Ascending aorta (tissue), 2 donors: ENCODE measurements around the gene KCNE3. TPM values are rescaled to one million over a fixed set of nuclear protein-coding genes. Genes with fewer than 3 reads are reported as not detected.

ENCODE experiments used
- DNase-seq, 2 donors: peaks; one replicate each; pipeline ENCODE4 v3.0.0-alpha.2; 2019; ENCODE audit warnings: low spot score in 2 of 2
- H3K27ac ChIP-seq, 2 donors: fragments of 200-600 bp; sonication (generic); one replicate each; pipeline ENCODE4 v1.5.1; 2016 to 2017; ENCODE audit warnings: mild to moderate bottlenecking in 1 of 2
- H3K27me3 ChIP-seq: fragments of 200-600 bp; sonication (generic); one replicate; pipeline ENCODE4 v1.5.1; 2017
- H3K36me3 ChIP-seq, 2 donors: fragments of 200-600 bp; sonication (generic); one replicate each; pipeline ENCODE4 v1.5.1; 2016
- H3K4me1 ChIP-seq, 2 donors: fragments of 200-600 bp; sonication (generic); one replicate each; pipeline ENCODE4 v1.5.1; 2016 to 2017; ENCODE audit warnings: mild to moderate bottlenecking in 1 of 2
- H3K4me3 ChIP-seq, 2 donors: fragments of 200-600 bp; sonication (generic); one replicate each; pipeline ENCODE4 v1.5.1; 2016 to 2017; ENCODE audit warnings: mild to moderate bottlenecking in 1 of 2
- H3K9me3 ChIP-seq, 2 donors: fragments of 200-600 bp; sonication (generic); one replicate each; pipeline ENCODE4 v1.5.1; 2016
- CTCF ChIP-seq, 3 experiments: fragments of 200-600 bp in 2 of 3; fragments of 450-650 bp in 1 of 3; sonication (generic) in 2 of 3; IDR thresholded peaks; one replicate each; pipeline ENCODE4 v1.5.1; 2016 to 2019; ENCODE audit warnings: antibody characterized with exemption in 3 of 3, mild to moderate bottlenecking in 1 of 3, moderate library complexity in 1 of 3
- intact Hi-C: fragments of 100-400 bp; cut with DNase I; formaldehyde crosslinking; loops from one replicate; pipeline ENCODE4 v1.15.1; 2023
- total RNA-seq: library from RNA; depleted of rRNA; stranded (reverse); fragments of >200 nt; gene quantifications from one replicate; pipeline ENCODE4 v1.1.0, GENCODE V29; 2016

Gene KCNE3
- total RNA-seq, 1 donor from 2014 or later, result not detected

- no peak overlapping the region for H3K27ac ChIP-seq
- no peak overlapping the region for H3K4me3 ChIP-seq
- TF ChIP-seq CTCF (IDR thresholded peaks at IDR 0.05), result no peak
- H3K27me3 ChIP-seq, result no peaks in the 10 kb centered on the region
- H3K9me3 ChIP-seq, result no peaks in the 10 kb centered on the region
- intact Hi-C loops, result no loop called here
- peak in 1 of 2 donors; percentile 34 for DNase-seq
- no peaks in the 10 kb centered on the region for H3K4me1 ChIP-seq
- no peaks in the 10 kb centered on the region for H3K36me3 ChIP-seq
Measured at GRCh38 chr11:74476536-74476935, 9.2 kb upstream of the KCNE3 start.

GRCh38 chr11:74474316-74474715, 7.0 kb upstream of the KCNE3 start:
- no peak for TF ChIP-seq CTCF (IDR thresholded peaks at IDR 0.05)
- no peak overlapping the region for H3K27ac ChIP-seq
- no peaks in the 10 kb centered on the region for H3K4me1 ChIP-seq
- H3K9me3 ChIP-seq, result no peaks in the 10 kb centered on the region
- no peak overlapping the region for H3K4me3 ChIP-seq
- DNase-seq, result peak in 1 of 2 donors; percentile 48
- intact Hi-C loops, result no loop called here
- H3K36me3 ChIP-seq, result no peaks in the 10 kb centered on the region
- H3K27me3 ChIP-seq, result no peaks in the 10 kb centered on the region

- no peak for TF ChIP-seq CTCF (IDR thresholded peaks at IDR 0.05)
- Histone ChIP-seq H3K4me3 (no peak overlapping the region), H3K4me1 (no peaks in the 10 kb centered on the region), H3K27ac (no peak overlapping the region), H3K9me3 (no peaks in the 10 kb centered on the region), H3K36me3 (no peaks in the 10 kb centered on the region), H3K27me3 (no peaks in the 10 kb centered on the region)
- intact Hi-C loops, result no loop called here
- DNase-seq, result peak in 1 of 2 donors; percentile 55
Measured at GRCh38 chr11:74473382-74474173, 6.2 kb upstream of the KCNE3 start.

GRCh38 chr11:74471668-74472429, 4.5 kb upstream of the KCNE3 start:
- Histone ChIP-seq H3K4me3 (no peak overlapping the region), H3K9me3 (no peaks in the 10 kb centered on the region), H3K4me1 (peaks cover 0 to 5% of the 10 kb centered on the region in 2 donors), H3K27me3 (no peaks in the 10 kb centered on the region), H3K36me3 (no peaks in the 10 kb centered on the region), H3K27ac (no peak overlapping the region)
- no peak for DNase-seq
- intact Hi-C loops, result no loop called here
- TF ChIP-seq CTCF (IDR thresholded peaks at IDR 0.05), result no peak

- TF ChIP-seq CTCF (IDR thresholded peaks at IDR 0.05), result no peak
- H3K36me3 ChIP-seq, result no peaks in the 10 kb centered on the region
- no peaks in the 10 kb centered on the region for H3K27me3 ChIP-seq
- H3K27ac ChIP-seq, result no peak overlapping the region
- intact Hi-C loops, result no loop called here
- H3K4me3 ChIP-seq, result no peak overlapping the region
- no peaks in the 10 kb centered on the region for H3K9me3 ChIP-seq
- peaks cover 0 to 8% of the 10 kb centered on the region in 2 donors for H3K4me1 ChIP-seq
- DNase-seq, result no peak
Measured at GRCh38 chr11:74471037-74471436, 3.7 kb upstream of the KCNE3 start.
